MM.1S (cell line): ENCODE measurements around the gene BEX3.

ENCODE experiments used
- DNase-seq: peaks from one replicate; pipeline ENCODE4 v3.0.0-alpha.2; 2015
- H2AFZ ChIP-seq: fragments of 300-600 bp; sonication (generic); 2 replicates; pipeline ENCODE4 v1.6.0; 2016; ENCODE audit warnings: antibody characterized with exemption, low read length
- H3F3A ChIP-seq: fragments of 300-600 bp; sonication (generic); 2 replicates; pipeline ENCODE4 v1.6.1; 2016; ENCODE audit warnings: mild to moderate bottlenecking, antibody characterized with exemption, low read length, moderate library complexity, mixed read lengths; ENCODE audit not compliant: insufficient read depth
- H3K27ac ChIP-seq: fragments of 300-600 bp; sonication (generic); 2 replicates; pipeline ENCODE4 v1.5.1; 2016; ENCODE audit warnings: mild to moderate bottlenecking, low read length
- H3K27me3 ChIP-seq: fragments of 300-600 bp; sonication (generic); replicated peaks from 2 replicates; pipeline ENCODE4 v1.6.0; 2016; ENCODE audit warnings: low read length; ENCODE audit not compliant: insufficient read depth
- H3K36me3 ChIP-seq: fragments of 300-600 bp; sonication (generic); replicated peaks from 2 replicates; pipeline ENCODE4 v1.6.1; 2016; ENCODE audit warnings: mild to moderate bottlenecking, low read length, mixed read lengths; ENCODE audit not compliant: insufficient read depth
- H3K4me1 ChIP-seq: fragments of 300-600 bp; sonication (generic); 2 replicates; pipeline ENCODE4 v1.6.1; 2016; ENCODE audit warnings: low read length, mixed read lengths
- H3K4me2 ChIP-seq: fragments of 300-600 bp; sonication (generic); 2 replicates; pipeline ENCODE4 v1.6.0; 2016; ENCODE audit warnings: low read depth, low read length
- H3K4me3 ChIP-seq: fragments of 300-600 bp; sonication (generic); 2 replicates; pipeline ENCODE4 v1.5.1; 2016; ENCODE audit warnings: low read length, mixed read lengths
- H3K79me2 ChIP-seq: fragments of 300-600 bp; sonication (generic); 2 replicates; pipeline ENCODE4 v1.6.1; 2016; ENCODE audit warnings: mixed run types, low read length, mixed read lengths
- H3K9ac ChIP-seq: fragments of 300-600 bp; sonication (generic); 2 replicates; pipeline ENCODE4 v1.6.1; 2016; ENCODE audit warnings: low read length, mixed read lengths
- H3K9me2 ChIP-seq: fragments of 300-600 bp; sonication (generic); replicated peaks from 2 replicates; pipeline ENCODE4 v1.6.1; 2016; ENCODE audit warnings: mild to moderate bottlenecking, low read length, mixed read lengths; ENCODE audit not compliant: insufficient read depth
- H3K9me3 ChIP-seq: fragments of 300-600 bp; sonication (generic); replicated peaks from 2 replicates; pipeline ENCODE4 v1.6.1; 2016; ENCODE audit warnings: mild to moderate bottlenecking, low read length, mixed read lengths; ENCODE audit not compliant: insufficient read depth
- H4K20me1 ChIP-seq: fragments of 300-600 bp; sonication (generic); 2 replicates; pipeline ENCODE4 v1.6.1; 2016; ENCODE audit warnings: mild to moderate bottlenecking, low read length, moderate library complexity, mixed read lengths; ENCODE audit not compliant: insufficient read depth
- EZH2 ChIP-seq: fragments of 300-600 bp; sonication (generic); optimal IDR thresholded peaks from 2 replicates; pipeline ENCODE3; 2017; ENCODE audit warnings: low read depth, mild to moderate bottlenecking, antibody characterized with exemption, low read length, mixed read lengths
- EZH2phosphoT487 ChIP-seq: fragments of 300-600 bp; sonication (generic); IDR thresholded peaks from 2 replicates; pipeline ENCODE4 v1.6.1; 2018; ENCODE audit warnings: antibody characterized with exemption, low read length
- TF ChIP-seq, protein P1 (sequence below): fragments of 300-600 bp; sonication (generic); IDR thresholded peaks from 2 replicates; pipeline ENCODE4 v1.5.1; 2016; ENCODE audit warnings: antibody characterized with exemption, low read length, mixed read lengths

The BEX3 gene

DNA sequence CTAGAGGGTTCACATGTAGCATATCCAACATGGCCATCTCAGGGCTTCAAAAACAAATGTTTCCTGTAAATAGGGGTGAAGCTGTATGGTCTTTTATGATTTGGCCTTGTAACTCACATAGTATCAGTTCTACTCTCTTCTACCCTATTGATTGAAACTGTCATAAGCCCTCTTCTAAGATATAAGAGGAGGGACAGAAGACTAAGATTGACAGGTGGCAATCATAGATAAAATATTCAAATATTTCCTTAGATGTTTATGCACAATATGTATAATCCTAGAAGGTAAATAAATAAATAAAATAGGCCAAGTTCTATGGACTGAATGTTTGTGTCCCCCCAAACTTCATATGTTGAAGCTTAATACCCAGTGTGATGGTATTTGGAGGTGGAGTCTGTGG lies 6.9 kb upstream of the BEX3 start:
- no peak overlapping the region for H3K4me2 ChIP-seq
- no peaks in the 10 kb centered on the region for H3K79me2 ChIP-seq
- H3K27ac ChIP-seq, result no peak overlapping the region
- no peaks in the 10 kb centered on the region for H3K27me3 ChIP-seq
- no peaks in the 10 kb centered on the region for H3K9me2 ChIP-seq
- no peak for DNase-seq
- H4K20me1 ChIP-seq, result no peaks in the 10 kb centered on the region
- no peaks in the 10 kb centered on the region for H3F3A ChIP-seq
- no peaks in the 10 kb centered on the region for H3K36me3 ChIP-seq
- H3K9me3 ChIP-seq, result no peaks in the 10 kb centered on the region
- no peak overlapping the region for H3K9ac ChIP-seq
- H3K4me3 ChIP-seq, result no peak overlapping the region
- TF ChIP-seq EZH2 (no peak), EZH2phosphoT487 (no peak)
- TF ChIP-seq, protein P1, sequence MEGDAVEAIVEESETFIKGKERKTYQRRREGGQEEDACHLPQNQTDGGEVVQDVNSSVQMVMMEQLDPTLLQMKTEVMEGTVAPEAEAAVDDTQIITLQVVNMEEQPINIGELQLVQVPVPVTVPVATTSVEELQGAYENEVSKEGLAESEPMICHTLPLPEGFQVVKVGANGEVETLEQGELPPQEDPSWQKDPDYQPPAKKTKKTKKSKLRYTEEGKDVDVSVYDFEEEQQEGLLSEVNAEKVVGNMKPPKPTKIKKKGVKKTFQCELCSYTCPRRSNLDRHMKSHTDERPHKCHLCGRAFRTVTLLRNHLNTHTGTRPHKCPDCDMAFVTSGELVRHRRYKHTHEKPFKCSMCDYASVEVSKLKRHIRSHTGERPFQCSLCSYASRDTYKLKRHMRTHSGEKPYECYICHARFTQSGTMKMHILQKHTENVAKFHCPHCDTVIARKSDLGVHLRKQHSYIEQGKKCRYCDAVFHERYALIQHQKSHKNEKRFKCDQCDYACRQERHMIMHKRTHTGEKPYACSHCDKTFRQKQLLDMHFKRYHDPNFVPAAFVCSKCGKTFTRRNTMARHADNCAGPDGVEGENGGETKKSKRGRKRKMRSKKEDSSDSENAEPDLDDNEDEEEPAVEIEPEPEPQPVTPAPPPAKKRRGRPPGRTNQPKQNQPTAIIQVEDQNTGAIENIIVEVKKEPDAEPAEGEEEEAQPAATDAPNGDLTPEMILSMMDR, result no peak
- H3K4me1 ChIP-seq, result no peaks in the 10 kb centered on the region
- H2AFZ ChIP-seq, result no peak overlapping the region

DNA sequence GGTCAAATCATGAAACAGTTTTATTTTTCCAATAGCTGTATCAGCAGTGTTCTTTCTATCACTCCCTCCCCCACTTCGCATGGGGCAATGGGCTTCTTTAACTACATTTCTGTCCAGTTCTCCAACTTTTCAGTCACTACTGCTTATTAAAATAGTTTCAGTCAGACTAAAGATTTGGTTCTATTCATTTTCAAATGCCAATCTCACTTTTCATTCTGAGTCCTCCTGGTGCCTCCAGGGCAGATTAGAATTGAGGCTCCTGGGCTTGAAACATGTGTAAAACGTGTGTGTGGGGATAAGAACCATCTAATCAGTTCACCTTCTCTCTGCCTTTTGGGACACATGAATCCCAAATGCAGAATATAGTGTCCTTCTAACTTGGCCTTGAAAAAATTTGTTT lies 3.5 kb upstream of the BEX3 start:
- no peaks in the 10 kb centered on the region for H3K27me3 ChIP-seq
- no peak overlapping the region for H3K4me2 ChIP-seq
- no peak overlapping the region for H3K9ac ChIP-seq
- H3K4me1 ChIP-seq, result no peaks in the 10 kb centered on the region
- no peak overlapping the region for H3K4me3 ChIP-seq
- DNase-seq, result no peak
- no peaks in the 10 kb centered on the region for H3K9me2 ChIP-seq
- H3K36me3 ChIP-seq, result no peaks in the 10 kb centered on the region
- no peak overlapping the region for H3K27ac ChIP-seq
- no peaks in the 10 kb centered on the region for H3K9me3 ChIP-seq
- no peak overlapping the region for H2AFZ ChIP-seq
- TF ChIP-seq EZH2phosphoT487 (no peak), EZH2 (no peak)
- TF ChIP-seq, protein P1, result no peak
- no peaks in the 10 kb centered on the region for H3F3A ChIP-seq
- no peaks in the 10 kb centered on the region for H4K20me1 ChIP-seq
- H3K79me2 ChIP-seq, result no peaks in the 10 kb centered on the region

DNA sequence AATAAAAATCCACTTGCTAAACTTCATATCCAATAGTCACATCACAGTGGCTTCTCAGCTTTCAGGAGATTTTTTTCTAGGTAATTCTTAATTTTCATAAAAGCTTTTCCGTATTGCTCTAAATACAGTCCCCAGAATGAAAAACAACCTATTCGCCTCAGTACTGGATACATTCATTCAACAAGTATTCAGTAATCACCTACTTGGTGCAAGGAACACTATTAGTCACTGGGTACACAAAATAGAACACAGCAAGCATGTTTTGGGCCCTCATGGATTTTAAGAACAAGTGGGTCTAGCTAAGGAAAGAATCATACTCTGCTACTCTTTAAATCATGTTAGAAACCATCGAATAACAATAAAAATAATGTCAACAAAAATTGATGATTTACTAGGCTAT lies 2.8 kb upstream of the BEX3 start:
- Histone ChIP-seq H3K79me2 (no peaks in the 10 kb centered on the region), H3K9me2 (no peaks in the 10 kb centered on the region), H3K4me3 (no peak overlapping the region), H3K4me2 (no peak overlapping the region), H3K27ac (no peak overlapping the region), H3F3A (no peaks in the 10 kb centered on the region), H3K9me3 (no peaks in the 10 kb centered on the region), H4K20me1 (no peaks in the 10 kb centered on the region), H3K4me1 (no peaks in the 10 kb centered on the region), H3K36me3 (no peaks in the 10 kb centered on the region), H2AFZ (no peak overlapping the region), H3K27me3 (no peaks in the 10 kb centered on the region), H3K9ac (no peak overlapping the region)
- TF ChIP-seq EZH2 (no peak), EZH2phosphoT487 (no peak)
- TF ChIP-seq, protein P1, result no peak
- DNase-seq, result no peak

DNA sequence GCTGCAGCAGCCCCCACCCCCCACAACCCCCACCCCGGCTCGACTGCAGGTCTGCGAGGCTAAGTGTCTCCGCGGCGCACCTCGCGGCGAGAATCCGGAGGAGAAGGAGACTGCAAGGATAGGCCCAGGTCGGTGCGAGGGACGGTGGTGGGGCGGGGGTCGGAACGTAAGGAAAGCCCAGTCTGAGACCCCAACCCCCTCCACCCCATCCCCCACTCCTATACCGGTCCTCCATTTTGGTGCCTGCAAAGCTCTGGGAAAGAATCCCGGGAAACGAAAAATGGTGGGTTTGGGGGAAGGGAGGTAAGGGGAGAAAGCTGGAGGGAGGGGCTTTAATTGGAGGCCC lies 614 bp downstream of the BEX3 start:
- Histone ChIP-seq H3K4me1 (no peaks in the 10 kb centered on the region), H3K36me3 (no peaks in the 10 kb centered on the region), H3K4me2 (no peak overlapping the region), H4K20me1 (no peaks in the 10 kb centered on the region), H3K9ac (no peak overlapping the region), H3K4me3 (no peak overlapping the region; the same call in 1 of the 2 replicates), H2AFZ (no peak overlapping the region), H3K9me2 (no peaks in the 10 kb centered on the region), H3K9me3 (no peaks in the 10 kb centered on the region), H3F3A (no peaks in the 10 kb centered on the region), H3K27ac (no peak overlapping the region), H3K79me2 (no peaks in the 10 kb centered on the region), H3K27me3 (no peaks in the 10 kb centered on the region)
- no peak for DNase-seq
- TF ChIP-seq, protein P1, result no peak
- TF ChIP-seq EZH2 (no peak), EZH2phosphoT487 (no peak)
